Measurements from ENCODE around the gene AANAT.

Gene AANAT

GRCh38 chr17:76476736-76477135 lies 9.3 kb downstream of the AANAT start:
- TF ChIP-seq CREB1 (IDR thresholded peaks at IDR 0.05; ENCODE audit: low read depth) (no peak), EGR1 (IDR thresholded peaks at IDR 0.05) (no peak), REST (IDR thresholded peaks at IDR 0.05; ENCODE audit: low read depth) (no peak), RAD21 (IDR thresholded peaks at IDR 0.05; ENCODE audit: low read depth) (no peak), TCF12 (IDR thresholded peaks at IDR 0.05; ENCODE audit: low read depth) (no peak), CEBPB (IDR thresholded peaks at IDR 0.05) (no peak), TAF1 (IDR thresholded peaks at IDR 0.05; ENCODE audit: low read depth) (no peak), USF1 (IDR thresholded peaks at IDR 0.05) (no peak), FOXM1 (IDR thresholded peaks at IDR 0.05; ENCODE audit: borderline replicate concordance, low read depth) (no peak)

GRCh38 chr17:76477576-76477975 lies 10.2 kb downstream of the AANAT start:
- TF ChIP-seq TEAD4 (IDR thresholded peaks at IDR 0.05): no peak
- TF ChIP-seq USF1 (IDR thresholded peaks at IDR 0.05): no peak
- TF ChIP-seq FOXM1 (IDR thresholded peaks at IDR 0.05; ENCODE audit: borderline replicate concordance, low read depth): no peak
- TF ChIP-seq EGR1 (IDR thresholded peaks at IDR 0.05): no peak
- TF ChIP-seq RAD21 (IDR thresholded peaks at IDR 0.05; ENCODE audit: low read depth): no peak
- TF ChIP-seq ZBTB7A (IDR thresholded peaks at IDR 0.05; ENCODE audit: low read depth): no peak
- no peak for TF ChIP-seq CEBPB (IDR thresholded peaks at IDR 0.05)
- TF ChIP-seq NFIC (IDR thresholded peaks at IDR 0.05): no peak
- TF ChIP-seq CREB1 (IDR thresholded peaks at IDR 0.05; ENCODE audit: low read depth): no peak
- no peak for TF ChIP-seq TAF1 (IDR thresholded peaks at IDR 0.05; ENCODE audit: low read depth)
- no peak for TF ChIP-seq MAX (IDR thresholded peaks at IDR 0.05)
- TF ChIP-seq TCF12 (IDR thresholded peaks at IDR 0.05; ENCODE audit: low read depth): no peak
- no peak for TF ChIP-seq REST (IDR thresholded peaks at IDR 0.05; ENCODE audit: low read depth)
- no peak for TF ChIP-seq YY1 (IDR thresholded peaks at IDR 0.05; ENCODE audit: low read depth)
- TF ChIP-seq EP300 (IDR thresholded peaks at IDR 0.05; ENCODE audit: borderline replicate concordance): no peak

- TF ChIP-seq FOXM1 (IDR thresholded peaks at IDR 0.05; ENCODE audit: borderline replicate concordance, low read depth) (no peak), MAX (IDR thresholded peaks at IDR 0.05) (no peak), ZBTB7A (IDR thresholded peaks at IDR 0.05; ENCODE audit: low read depth) (no peak), EP300 (IDR thresholded peaks at IDR 0.05; ENCODE audit: borderline replicate concordance) (no peak), RAD21 (IDR thresholded peaks at IDR 0.05; ENCODE audit: low read depth) (no peak), CREB1 (IDR thresholded peaks at IDR 0.05; ENCODE audit: low read depth) (no peak), CEBPB (IDR thresholded peaks at IDR 0.05) (no peak), EGR1 (IDR thresholded peaks at IDR 0.05) (no peak), USF1 (IDR thresholded peaks at IDR 0.05) (no peak), NFIC (IDR thresholded peaks at IDR 0.05) (no peak), YY1 (IDR thresholded peaks at IDR 0.05; ENCODE audit: low read depth) (no peak), REST (IDR thresholded peaks at IDR 0.05; ENCODE audit: low read depth) (no peak), TCF12 (IDR thresholded peaks at IDR 0.05; ENCODE audit: low read depth) (no peak), TAF1 (IDR thresholded peaks at IDR 0.05; ENCODE audit: low read depth) (no peak), TEAD4 (IDR thresholded peaks at IDR 0.05) (no peak)
Observed at GRCh38 chr17:76478097-76478496, 10.7 kb downstream of the AANAT start.

Data from Ishikawa (cell line).